ENCODE data around the gene KCNN1. TPM values are rescaled to one million over a fixed set of nuclear protein-coding genes. Genes with fewer than 3 reads are reported as not detected.

Gene KCNN1
- polyA plus RNA-seq, 3 donors: not detected

- 59% methylated on average over 6 of the region's 7 CpGs for WGBS (ENCODE audit: insufficient coverage)
Measured at GRCh38 chr19:17953316-17953801, 13.5 kb upstream of the KCNN1 start.

GRCh38 chr19:17953869-17954268, 13.0 kb upstream of the KCNN1 start:
- intact Hi-C loops (cut with micrococcal nuclease): no loop called here
- Histone ChIP-seq H4K20me1 (ENCODE audit: insufficient read depth, low read length) (no peaks in the 10 kb centered on the region), H3K4me2 (replicated peaks; ENCODE audit: extremely low read depth, low read length, poor library complexity, severe bottlenecking) (no peak overlapping the region), H3K27ac (ENCODE audit: low read depth in 1 of 2, low read length in 2 of 2) (no peak overlapping the region), H3K79me2 (ENCODE audit: insufficient read depth, low read length) (no peaks in the 10 kb centered on the region), H3K36me3 (replicated peaks in 1 of 2; ENCODE audit: control insufficient read depth in 1 of 2, insufficient read depth in 2 of 2, low read length in 2 of 2) (no peaks in the 10 kb centered on the region), H3K4me3 (replicated peaks in 1 of 3; ENCODE audit: low read depth in 2 of 3, low read length in 3 of 3) (no peak overlapping the region), H3K9me3 (replicated peaks in 1 of 2; ENCODE audit: control insufficient read depth in 1 of 2, insufficient read depth in 1 of 2, low read length in 2 of 2) (peaks cover 0 to 11% of the 10 kb centered on the region in 2 donors), H3K27me3 (ENCODE audit: control insufficient read depth in 2 of 2, insufficient read depth in 2 of 2, low read length in 2 of 2) (peaks cover 43 to 68% of the 10 kb centered on the region in 2 donors), H3K4me1 (ENCODE audit: control insufficient read depth in 1 of 2, insufficient read depth in 2 of 2, low read length in 2 of 2) (peaks cover 36 to 37% of the 10 kb centered on the region in 2 donors), H2AFZ (ENCODE audit: insufficient read depth, low read depth, low read length, poor library complexity, severe bottlenecking) (no peak overlapping the region), H3K9ac (ENCODE audit: insufficient read depth, low read length, poor library complexity, severe bottlenecking) (no peak overlapping the region)
- Mint-ChIP-seq H3K9me3 (peaks cover 0 to 35% (median 10%) of the 10 kb centered on the region in 7 donors), H3K4me3 (peak overlapping the region in 1 of 2 donors; percentile 80), H3K4me1 (peaks cover 38% of the 10 kb centered on the region), H3K36me3 (peaks cover 9 to 15% of the 10 kb centered on the region in 2 donors), H3K27ac (peak overlapping the region in 1 of 7 donors; percentile 7), H3K27me3 (ENCODE audit: low read depth in 3 of 3) (peaks cover 71 to 81% (median 78%) of the 10 kb centered on the region in 3 donors)
- no peak for DNase-seq
- no peak for TF ChIP-seq CTCF (IDR thresholded peaks at IDR 0.05)
- WGBS (ENCODE audit: insufficient coverage): 100% methylated on average over 1 of the region's 4 CpGs

More at GRCh38 chr19:17953316-17953801, 13.5 kb upstream of the KCNN1 start:
- no peaks in the 10 kb centered on the region for H3K79me2 ChIP-seq (ENCODE audit: insufficient read depth, low read length)
- H3K4me1 ChIP-seq (ENCODE audit: control insufficient read depth in 1 of 2, insufficient read depth in 2 of 2, low read length in 2 of 2): peaks cover 40 to 42% of the 10 kb centered on the region in 2 donors
- Mint-ChIP-seq H3K4me1 (peaks cover 42% of the 10 kb centered on the region), H3K4me3 (peak overlapping the region in 1 of 2 donors; percentile 80), H3K9me3 (peaks cover 0 to 35% (median 10%) of the 10 kb centered on the region in 7 donors), H3K27ac (peak overlapping the region in 2 of 7 donors; percentile 20 to 21), H3K36me3 (peaks cover 9 to 15% of the 10 kb centered on the region in 2 donors), H3K27me3 (ENCODE audit: low read depth in 3 of 3) (peaks cover 76 to 86% (median 83%) of the 10 kb centered on the region in 3 donors)
- no peak for TF ChIP-seq CTCF (IDR thresholded peaks at IDR 0.05)
- peaks cover 43 to 72% of the 10 kb centered on the region in 2 donors for H3K27me3 ChIP-seq (ENCODE audit: control insufficient read depth in 2 of 2, insufficient read depth in 2 of 2, low read length in 2 of 2)
- no peak for DNase-seq
- peaks cover 0 to 11% of the 10 kb centered on the region in 2 donors for H3K9me3 ChIP-seq (replicated peaks in 1 of 2; ENCODE audit: control insufficient read depth in 1 of 2, insufficient read depth in 1 of 2, low read length in 2 of 2)
- H3K36me3 ChIP-seq (replicated peaks in 1 of 2; ENCODE audit: control insufficient read depth in 1 of 2, insufficient read depth in 2 of 2, low read length in 2 of 2): no peaks in the 10 kb centered on the region
- no peaks in the 10 kb centered on the region for H4K20me1 ChIP-seq (ENCODE audit: insufficient read depth, low read length)
- no peak overlapping the region for H3K4me3 ChIP-seq (replicated peaks in 1 of 3; ENCODE audit: low read depth in 2 of 3, low read length in 3 of 3)
- no peak overlapping the region for H3K27ac ChIP-seq (ENCODE audit: low read depth in 1 of 2, low read length in 2 of 2)
- H3K4me2 ChIP-seq (replicated peaks; ENCODE audit: extremely low read depth, low read length, poor library complexity, severe bottlenecking): no peak overlapping the region
- intact Hi-C loops (cut with micrococcal nuclease): no loop called here
- no peak overlapping the region for H3K9ac ChIP-seq (ENCODE audit: insufficient read depth, low read length, poor library complexity, severe bottlenecking)
- no peak overlapping the region for H2AFZ ChIP-seq (ENCODE audit: insufficient read depth, low read depth, low read length, poor library complexity, severe bottlenecking)

Data from CD14-positive monocyte (primary cell).